ENCODE measurements around the gene SEMA3C. TPM values are rescaled to one million over a fixed set of nuclear protein-coding genes. Genes with fewer than 3 reads are reported as not detected.

Gene SEMA3C
- total RNA-seq, 1 donor from 2014 or later, result 67.8 TPM

DNA sequence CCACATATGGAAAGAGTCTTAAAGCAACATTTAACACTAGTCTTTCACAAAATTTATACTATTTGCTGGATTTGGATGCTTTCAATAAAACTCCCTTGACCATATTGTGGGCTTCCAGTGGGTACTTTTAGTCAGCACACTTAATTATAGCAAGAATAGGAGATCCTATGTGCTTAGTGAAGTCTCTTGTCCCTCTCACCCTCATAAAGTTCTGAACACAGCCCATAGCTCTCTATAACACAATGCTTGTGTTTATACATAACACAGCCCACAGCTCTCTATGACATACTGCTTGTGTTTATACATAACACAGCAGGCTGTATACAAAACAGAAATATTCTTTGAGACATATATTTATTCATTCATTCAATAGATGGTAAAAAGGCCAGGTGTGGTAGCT is 79.0 kb downstream of the SEMA3C start:
- no peak for DNase-seq (ENCODE audit: missing footprints)
- peak; percentile 20 for ATAC-seq
- intact Hi-C loops (cut with DNase I), result no loop called here

DNA sequence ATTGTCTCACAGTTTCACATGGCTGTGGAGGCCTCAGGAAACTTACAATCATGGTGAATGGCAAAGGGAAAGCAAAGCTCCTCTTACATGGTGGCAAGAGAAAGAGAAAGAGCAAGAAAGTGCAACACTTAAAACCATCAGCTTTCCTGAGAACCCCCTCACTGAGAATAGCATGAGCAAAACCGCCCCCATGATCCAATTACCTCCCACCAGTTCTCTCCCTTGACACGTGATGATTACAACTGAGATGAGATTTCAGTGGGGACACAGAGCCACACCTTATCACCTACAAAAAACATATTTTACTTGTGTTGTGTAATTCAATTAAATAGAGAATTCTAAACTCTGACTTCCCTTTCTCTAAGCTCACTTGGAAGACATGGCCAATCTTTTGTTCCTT is 80.2 kb downstream of the SEMA3C start:
- DNase-seq (ENCODE audit: missing footprints) (no peak), ATAC-seq (no peak)
- intact Hi-C loops (cut with DNase I), result no loop called here

DNA sequence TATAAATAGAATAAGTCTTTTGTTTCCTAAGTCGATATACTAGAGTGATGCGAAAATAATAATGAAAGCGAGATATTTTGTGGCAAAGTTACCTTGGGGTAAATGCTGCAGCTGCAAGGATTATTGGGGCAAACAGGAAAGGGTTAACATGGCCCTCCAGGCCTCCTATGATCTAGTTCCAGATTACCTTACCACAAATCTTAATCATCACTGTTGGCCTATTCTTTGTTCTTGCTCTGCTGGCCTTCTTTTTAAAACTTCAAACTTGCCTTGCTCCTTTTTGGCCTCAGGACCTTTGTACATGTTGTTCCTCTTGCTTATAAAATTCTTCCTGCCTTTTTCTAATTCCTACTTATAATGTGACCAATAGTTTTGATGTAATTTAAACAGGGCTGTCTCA is 81.5 kb downstream of the SEMA3C start:
- ATAC-seq (no peak), DNase-seq (ENCODE audit: missing footprints) (no peak)
- intact Hi-C loops (cut with DNase I), result no loop called here

DNA sequence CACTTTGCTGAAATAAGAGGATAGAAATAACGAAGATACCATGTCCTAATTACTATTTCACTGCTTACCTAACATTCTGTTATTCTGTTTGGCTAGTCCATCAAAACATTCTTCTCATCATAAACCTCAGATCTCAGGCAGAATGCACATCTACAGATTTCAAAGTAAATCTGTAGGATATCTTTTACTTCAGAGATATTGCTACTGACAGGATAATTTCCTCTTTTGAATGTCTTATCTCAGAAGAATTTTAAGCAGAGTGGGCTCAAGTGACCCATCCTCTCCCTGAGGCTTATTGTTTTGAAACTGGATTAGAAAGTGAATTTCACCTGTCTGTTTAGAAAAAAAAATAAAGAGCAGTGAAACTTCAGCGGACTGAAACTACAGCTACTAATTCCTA is 83.6 kb downstream of the SEMA3C start:
- DNase-seq (ENCODE audit: missing footprints) (no peak), ATAC-seq (no peak)
- intact Hi-C loops (cut with DNase I), result no loop called here

DNA sequence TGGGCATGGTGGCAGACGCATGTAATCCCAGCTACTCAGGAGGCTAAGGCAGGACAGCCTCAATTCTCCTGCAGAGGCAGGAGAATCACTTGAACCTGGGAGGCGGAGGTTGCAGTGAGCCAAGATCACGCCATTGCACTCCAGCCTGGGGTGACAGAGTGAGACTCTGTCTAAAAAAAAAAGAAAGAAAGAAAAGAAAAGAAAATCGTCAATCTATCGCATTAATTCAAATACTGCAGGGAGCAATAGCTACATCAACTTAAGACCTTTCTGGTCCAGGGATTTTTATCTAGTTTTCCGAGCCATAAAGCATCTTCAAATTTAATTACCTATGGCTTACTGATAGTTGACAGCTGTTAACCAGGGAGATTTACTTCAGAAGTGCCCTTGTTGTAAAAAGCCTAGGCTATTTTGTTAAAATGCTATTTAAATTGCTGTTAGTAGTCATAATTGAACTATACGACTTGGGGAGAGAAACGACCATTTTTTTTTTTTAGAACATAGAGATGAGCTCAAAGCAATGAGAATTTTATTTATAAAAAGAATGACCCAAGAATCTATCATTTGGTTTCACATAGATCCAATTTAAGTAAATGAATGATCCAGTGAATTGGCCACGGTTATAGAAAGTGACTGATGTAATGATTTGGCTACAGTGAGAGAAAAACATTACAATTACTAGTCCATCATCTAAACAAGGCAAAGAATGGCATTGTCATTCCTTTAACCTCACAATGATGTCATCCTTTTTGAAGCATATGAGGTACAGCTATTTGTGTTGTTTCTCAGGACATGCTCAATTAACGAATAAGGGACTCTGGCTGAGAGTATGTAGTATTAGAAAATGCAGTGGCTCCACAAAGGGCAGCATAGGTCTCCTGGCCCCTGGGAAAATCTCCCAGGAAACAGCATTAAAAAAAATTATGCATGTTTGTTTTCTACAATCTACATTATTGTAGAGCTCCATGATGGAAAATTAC is 85.3 kb downstream of the SEMA3C start:
- intact Hi-C loops (cut with DNase I), result no loop called here
- ATAC-seq, result no peak
- DNase-seq (ENCODE audit: missing footprints), result no peak

DNA sequence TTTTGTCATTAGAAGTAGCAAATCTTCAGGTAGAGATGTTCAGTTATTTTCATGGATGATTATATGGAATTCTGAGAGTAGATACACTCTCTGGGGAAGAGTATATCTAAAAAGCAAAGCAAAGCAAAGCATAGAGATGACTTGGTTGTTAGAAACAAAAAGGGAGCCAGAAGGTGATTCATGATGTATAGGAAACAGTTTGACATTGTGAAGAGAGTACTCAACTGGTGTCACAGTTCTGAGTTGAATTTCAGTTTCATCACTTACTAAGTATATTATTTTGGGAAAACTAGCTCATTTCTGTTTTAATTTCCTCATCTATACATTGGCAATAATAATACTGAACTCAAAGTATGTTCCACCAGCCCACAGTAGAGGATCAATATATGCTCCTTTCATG is 86.8 kb downstream of the SEMA3C start:
- no peak for DNase-seq (ENCODE audit: missing footprints)
- intact Hi-C loops (cut with DNase I), result no loop called here
- ATAC-seq, result no peak

DNA sequence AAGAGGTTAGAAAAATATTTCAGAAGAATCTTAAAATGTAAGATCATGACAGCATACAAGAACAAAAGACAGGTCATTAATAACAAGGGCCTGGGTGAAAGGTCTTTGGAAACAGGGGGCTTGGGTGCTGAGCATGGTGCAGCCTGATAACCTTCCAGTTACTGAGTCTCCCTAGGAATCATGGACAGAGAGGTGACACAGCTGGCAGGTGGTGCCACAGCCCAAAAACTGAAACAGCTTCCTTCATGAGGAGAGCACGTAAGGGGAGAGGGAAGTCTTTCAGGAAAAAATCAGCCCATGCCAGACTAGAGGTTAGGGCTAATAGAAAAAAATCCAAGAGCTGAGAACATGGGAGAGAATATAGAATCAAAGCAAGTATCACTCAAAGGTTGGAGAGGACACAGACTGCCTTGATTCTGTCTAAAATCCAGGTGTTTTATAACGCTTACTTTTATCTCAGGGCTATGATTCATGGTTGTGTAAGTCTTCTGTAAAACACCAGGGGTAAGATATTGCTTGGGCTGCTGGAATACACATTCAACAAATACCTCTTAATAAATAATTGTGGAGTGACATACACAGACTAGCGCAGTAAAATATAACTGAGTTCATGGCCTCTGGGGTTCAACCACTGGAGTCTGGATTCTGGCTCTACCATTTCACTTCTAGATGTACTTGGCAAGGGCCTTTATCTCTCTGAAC is 88.1 kb downstream of the SEMA3C start:
- DNase-seq (ENCODE audit: missing footprints), result no peak
- no peak for ATAC-seq

DNA sequence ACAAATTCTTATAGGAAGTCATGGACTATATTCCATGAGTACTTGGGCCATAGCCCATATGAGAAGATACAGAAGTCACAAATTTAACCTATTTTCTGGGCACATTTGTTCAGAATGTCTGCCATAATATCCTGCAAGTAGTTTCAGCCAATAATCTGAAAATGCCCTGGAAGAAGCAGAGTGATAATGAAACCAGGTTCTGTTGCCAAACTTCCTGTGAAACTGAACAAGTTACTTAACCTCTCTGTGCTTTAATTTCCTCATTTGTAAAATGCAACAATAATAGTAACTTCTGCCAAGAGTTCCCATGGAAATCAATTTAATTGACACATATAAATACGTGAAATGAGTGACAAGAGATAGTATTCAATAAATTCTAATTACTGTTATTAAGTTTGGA is 88.8 kb downstream of the SEMA3C start:
- ATAC-seq (no peak), DNase-seq (ENCODE audit: missing footprints) (no peak)
- intact Hi-C loops (cut with DNase I), result no loop called here

More for the DNA sequence above, 88.1 kb downstream of the SEMA3C start:
- intact Hi-C loops (cut with DNase I), result no loop called here

DNA sequence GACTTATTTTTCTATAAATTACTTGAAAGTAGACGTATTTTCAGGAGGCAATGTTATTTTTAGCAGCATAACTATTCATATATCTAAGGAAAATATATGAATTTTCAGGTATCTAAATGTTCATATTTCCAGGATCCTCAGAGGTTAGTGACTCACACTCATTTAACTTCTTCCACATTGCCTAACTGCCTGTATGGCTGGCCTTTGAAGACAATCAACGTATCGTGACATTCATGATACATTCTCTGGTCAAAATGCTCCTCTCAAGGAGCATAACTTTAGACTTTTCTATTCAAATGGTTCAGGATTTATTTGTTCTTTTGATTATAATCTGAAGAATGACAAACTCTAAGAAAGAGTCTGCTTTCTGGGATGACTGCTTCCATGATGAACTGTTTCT is 89.3 kb downstream of the SEMA3C start:
- no peak for DNase-seq (ENCODE audit: missing footprints)
- no peak for ATAC-seq
- intact Hi-C loops (cut with DNase I), result no loop called here

DNA sequence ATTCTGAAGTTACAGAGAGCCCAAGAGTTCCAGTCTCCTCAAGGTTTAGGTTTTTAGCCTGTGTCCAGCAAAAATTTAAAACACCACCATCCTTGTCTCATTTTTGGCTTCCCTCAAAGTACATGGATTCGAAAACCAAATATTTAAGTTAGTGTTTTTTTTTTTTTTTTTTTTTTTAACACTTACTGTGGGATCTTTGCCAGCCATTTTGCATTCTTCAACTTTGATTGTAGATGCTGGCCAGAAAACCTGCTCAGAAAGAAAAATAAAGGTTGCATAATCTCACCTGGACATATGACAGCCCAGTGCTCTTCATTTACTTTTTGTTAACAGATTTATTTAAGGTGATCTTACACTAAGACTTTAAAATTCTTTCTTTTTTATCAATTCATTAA is 91.6 kb downstream of the SEMA3C start:
- DNase-seq (ENCODE audit: missing footprints) (no peak), ATAC-seq (no peak)
- intact Hi-C loops (cut with DNase I), result no loop called here

DNA sequence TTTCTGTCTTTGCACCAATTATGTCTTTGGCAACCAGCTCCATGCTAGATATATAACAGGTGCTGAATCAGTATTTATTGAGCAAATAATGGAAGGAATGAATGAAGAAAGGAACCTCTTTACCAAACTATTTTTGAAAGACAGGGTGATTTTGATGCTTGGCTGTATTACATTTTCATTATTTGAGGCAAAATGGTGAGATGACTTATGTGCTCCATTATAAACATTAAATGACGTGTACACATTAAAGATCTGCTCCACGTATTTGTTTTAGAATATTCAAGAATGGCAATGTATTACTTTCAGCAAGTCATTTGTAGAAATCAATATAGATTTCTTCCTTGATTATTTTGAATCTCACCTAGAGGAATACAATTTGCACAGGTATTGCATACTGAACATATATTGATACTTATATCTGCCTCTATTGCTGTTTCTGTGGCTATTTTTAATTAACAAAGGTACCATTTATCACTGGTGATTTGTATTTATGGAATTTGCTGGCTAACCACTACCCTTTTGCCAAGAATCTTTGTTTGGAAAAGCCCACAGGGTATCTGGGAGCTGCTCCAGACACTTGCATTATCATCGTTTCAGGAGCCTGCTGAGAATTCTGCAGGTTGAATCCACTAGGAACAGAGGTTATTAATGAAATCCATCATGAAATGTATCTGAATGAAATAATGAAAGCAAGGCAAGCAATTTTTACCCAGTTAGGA is 92.2 kb downstream of the SEMA3C start:
- intact Hi-C loops (cut with DNase I), result no loop called here
- peak; percentile 23 for ATAC-seq
- no peak for DNase-seq (ENCODE audit: missing footprints)

DNA sequence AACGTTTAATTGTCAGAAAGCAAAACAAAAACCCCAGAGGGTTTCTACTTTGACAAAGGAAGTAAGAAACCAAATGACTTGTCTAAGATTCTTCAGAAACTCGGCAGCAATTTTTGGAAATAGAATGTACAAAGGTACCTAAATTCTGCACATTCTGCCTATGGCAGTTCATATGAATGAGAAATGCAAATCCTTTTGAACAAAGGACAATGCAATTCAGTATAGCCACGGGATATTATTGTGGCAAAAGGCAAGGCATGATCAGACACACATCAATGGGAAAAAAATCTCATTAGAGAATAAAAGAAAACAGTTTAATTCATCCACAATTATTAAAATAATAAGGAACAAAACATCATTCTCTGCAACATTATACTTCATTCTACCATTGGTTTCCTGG is 93.4 kb downstream of the SEMA3C start:
- intact Hi-C loops (cut with DNase I), result no loop called here
- ATAC-seq, result no peak
- no peak for DNase-seq (ENCODE audit: missing footprints)

DNA sequence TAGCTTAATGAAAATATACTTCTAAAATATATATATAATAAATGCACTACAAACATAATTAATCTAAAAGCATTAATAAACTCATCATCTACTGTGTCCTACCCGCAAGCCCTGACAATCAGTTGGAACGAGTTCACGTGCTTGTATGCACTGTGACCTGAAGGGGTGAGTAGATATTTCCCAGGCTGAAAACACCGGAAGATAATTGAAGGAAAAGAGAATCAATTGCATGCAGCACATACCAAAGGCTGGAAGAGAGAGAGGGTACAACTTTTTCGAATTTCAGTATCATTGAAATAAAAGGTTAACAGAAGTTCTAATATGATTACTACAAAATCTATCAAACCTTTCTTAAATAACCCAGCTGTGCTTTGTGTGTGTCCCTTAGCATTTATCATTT is 94.6 kb downstream of the SEMA3C start:
- DNase-seq (ENCODE audit: missing footprints) (no peak), ATAC-seq (no peak)
- intact Hi-C loops (cut with DNase I), result no loop called here

DNA sequence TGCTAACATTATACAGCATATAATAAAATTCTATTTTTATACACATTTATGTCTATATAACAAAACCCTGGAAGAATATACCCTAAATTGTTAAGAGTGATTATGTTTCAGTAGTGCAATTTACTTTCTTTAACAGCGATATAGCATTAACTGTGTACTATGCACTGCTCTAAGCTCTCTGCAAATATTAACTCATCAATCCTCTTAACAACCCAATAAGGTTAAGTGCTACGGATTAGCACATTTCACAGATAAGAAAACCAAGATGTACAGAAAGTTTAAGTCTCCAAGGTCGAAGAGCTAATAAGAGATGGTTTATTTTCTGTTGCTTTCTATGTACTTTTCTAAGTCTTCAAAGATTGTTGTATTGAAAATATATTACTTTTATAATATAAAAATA is 95.8 kb downstream of the SEMA3C start:
- intact Hi-C loops (cut with DNase I), result no loop called here
- DNase-seq (ENCODE audit: missing footprints) (no peak), ATAC-seq (no peak)

DNA sequence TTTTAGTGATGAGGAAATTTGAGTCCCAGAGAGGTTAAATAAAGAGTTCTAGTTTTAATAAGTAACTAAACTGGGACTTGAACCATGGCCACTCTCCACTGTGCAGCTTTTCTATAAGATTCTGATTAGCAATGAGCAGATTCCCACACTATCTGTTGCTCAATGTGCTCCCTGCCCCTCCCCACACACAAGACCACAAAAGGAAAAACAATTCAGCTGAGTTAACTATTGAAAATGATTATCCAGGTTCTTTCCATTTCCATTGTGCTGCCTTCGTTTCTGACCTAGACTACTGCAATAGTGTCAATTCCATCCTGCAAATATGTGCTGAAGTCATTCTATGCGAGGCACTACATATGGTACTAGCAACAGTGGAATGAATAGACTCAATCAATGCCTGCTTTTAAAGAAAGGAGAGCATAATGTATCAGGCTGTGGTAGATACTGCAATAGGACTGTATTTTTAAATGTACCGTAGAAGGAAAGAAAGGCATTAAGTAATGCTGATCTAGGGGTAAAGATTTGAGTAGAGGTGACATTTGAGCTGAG is 97.0 kb downstream of the SEMA3C start:
- intact Hi-C loops (cut with DNase I), result no loop called here
- no peak for DNase-seq (ENCODE audit: missing footprints)
- ATAC-seq, result no peak

DNA sequence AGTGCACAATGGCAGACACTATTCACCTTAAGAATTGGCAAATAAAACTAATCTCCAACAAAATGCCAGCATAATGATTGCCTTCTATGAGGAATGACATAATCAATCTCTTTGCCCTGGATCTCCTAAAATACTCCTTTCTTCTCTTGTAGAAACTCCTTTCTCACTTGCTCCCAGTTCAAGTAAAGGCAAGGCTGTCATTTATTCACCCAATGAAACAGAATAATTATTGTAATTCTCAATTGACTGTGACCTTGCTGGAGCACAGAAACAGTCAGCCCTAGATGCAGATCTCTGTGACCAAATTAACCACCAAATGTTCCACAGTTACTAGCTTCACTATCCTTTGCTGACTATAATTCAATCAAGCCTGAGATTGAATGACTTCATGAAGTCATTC is 99.3 kb downstream of the SEMA3C start:
- no peak for ATAC-seq
- DNase-seq (ENCODE audit: missing footprints), result no peak
- intact Hi-C loops (cut with DNase I), result no loop called here

DNA sequence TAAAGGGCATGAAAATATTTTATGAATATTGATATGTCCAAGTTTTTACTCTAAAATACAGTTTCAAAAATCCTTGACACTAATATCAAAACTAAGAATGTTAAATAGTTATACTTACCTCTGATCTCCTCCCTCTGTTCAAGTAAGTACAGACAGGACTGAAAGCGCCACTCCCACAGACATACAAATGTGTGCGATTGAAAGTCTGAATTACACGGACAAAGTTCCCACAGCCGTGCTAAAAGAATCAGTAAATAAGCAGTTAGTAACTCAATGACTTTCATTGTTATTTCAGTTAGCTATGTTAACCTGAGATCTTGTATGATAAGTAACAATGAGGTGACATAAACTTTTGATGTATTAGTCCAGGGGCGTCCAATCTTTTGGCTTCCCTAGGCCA is 100.7 kb downstream of the SEMA3C start:
- DNase-seq (ENCODE audit: missing footprints) (no peak), ATAC-seq (no peak)
- intact Hi-C loops (cut with DNase I), result no loop called here

DNA sequence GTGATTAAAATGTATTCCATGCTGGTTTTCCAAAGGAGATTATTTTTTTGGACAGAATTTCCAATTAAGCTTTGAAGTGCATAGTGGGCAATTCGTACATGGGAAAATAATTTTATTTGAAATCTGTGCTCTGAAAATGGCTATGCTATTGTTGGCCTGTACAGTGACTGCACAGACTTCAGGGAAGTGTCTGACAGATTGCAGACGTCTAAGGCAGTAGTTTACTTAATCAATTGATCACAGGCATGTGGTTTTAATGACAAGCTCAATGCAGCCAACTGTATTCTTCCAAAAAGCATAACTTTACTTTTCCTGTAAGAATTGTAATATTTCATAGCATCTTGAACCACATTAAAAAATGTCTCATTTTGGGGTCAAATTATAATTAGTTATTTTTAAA is 102.0 kb downstream of the SEMA3C start:
- intact Hi-C loops (cut with DNase I), result no loop called here
- DNase-seq (ENCODE audit: missing footprints) (no peak), ATAC-seq (no peak)

DNA sequence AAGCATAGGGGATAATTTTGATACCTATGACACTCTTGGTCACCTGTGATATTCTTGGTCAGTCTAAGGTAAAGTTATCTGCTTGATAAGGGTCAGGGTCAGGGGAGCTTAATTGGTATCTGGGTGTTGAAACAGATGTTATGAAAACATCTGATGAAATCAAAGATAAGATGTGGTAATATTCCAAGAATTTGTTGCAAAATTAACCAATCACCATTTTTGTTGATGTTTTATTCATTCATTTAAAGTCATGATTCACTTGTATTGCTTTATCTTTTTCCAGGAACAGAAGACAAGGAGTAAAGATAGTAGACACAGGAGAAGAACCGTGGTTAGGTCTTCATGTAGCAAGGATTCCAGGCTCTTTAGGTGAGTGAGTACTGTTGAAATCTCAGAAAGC is 103.1 kb downstream of the SEMA3C start:
- intact Hi-C loops (cut with DNase I), result no loop called here
- no peak for DNase-seq (ENCODE audit: missing footprints)
- ATAC-seq, result no peak
